ENCODE measurements around the gene LRP1B.

Gene LRP1B

DNA sequence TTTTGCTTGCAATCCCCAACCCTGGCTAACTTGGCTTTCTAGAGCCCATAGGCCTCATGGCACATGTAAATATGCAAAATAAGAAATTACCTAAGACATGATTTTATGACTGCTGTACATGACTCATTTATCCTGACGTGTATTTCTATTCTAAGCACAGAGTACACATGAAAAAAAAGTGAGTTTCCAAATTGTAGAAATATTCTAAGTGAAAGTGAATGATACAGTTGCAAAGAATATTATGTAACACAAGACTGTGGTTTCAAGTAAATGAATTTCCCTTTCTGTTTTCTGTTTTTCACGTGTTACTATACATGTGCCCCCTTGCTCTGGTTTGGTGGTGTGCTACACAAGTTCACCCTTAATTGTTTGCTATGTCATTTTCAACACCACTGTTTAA is 162.4 kb downstream of the LRP1B start:
- ChIA-PET POLR2A (no interaction called here), CTCF (no interaction called here)
- TF ChIP-seq CTCF (IDR thresholded peaks at IDR 0.05; ENCODE audit: control extremely low read depth, extremely low read depth, low read depth, missing control alignments): no peak
- no peak for DNase-seq (ENCODE audit: extremely low spot score)

GRCh38 chr2:141967980-141968379 is 162.8 kb downstream of the LRP1B start:
- TF ChIP-seq CTCF (IDR thresholded peaks at IDR 0.05; ENCODE audit: control extremely low read depth, extremely low read depth, low read depth, missing control alignments): no peak
- DNase-seq (ENCODE audit: extremely low spot score): no peak
- ChIA-PET POLR2A (no interaction called here), CTCF (no interaction called here)

DNA sequence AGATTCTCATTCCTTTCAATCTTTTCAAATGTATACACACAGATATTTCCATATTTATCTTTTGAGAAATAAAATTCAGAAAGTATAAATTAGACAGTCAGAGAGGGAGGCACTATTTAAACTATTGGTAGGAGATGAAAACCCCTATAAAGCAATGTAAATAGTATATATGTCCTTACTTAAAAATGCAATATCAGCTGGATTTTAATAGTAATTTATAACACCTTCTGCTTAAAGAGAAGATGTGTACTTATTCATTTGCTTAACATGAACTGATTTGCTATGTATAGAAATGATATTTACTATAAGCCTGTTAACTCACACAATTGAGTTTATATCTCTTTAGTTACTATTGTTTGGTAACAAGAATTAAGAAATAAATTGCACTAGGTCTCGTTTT is 163.3 kb downstream of the LRP1B start:
- TF ChIP-seq CTCF (IDR thresholded peaks at IDR 0.05; ENCODE audit: control extremely low read depth, extremely low read depth, low read depth, missing control alignments): no peak
- no peak for DNase-seq (ENCODE audit: extremely low spot score)
- CTCF ChIA-PET: no interaction called here
- POLR2A ChIA-PET: no interaction called here

- no peak for DNase-seq (ENCODE audit: extremely low spot score)
- no peak for TF ChIP-seq CTCF (IDR thresholded peaks at IDR 0.05; ENCODE audit: control extremely low read depth, extremely low read depth, low read depth, missing control alignments)
- ChIA-PET CTCF (interaction anchor here (1.2 kb wide), 1 partner anchor 11 kb away, joined by 3 read pairs; no protein-coding TSS in a partner anchor), POLR2A (no interaction called here)
These were observed 170.9 kb downstream of the LRP1B start for GRCh38 chr2:141959941-141960340.

GRCh38 chr2:141959016-141959415 is 171.8 kb downstream of the LRP1B start:
- ChIA-PET POLR2A (no interaction called here), CTCF (interaction anchor here (1.1 to 2.0 kb wide), 3 partner anchors 12 to 31 kb away, joined by 3 to 5 read pairs (median 3); no protein-coding TSS in a partner anchor)
- no peak for TF ChIP-seq CTCF (IDR thresholded peaks at IDR 0.05; ENCODE audit: control extremely low read depth, extremely low read depth, low read depth, missing control alignments)
- DNase-seq (ENCODE audit: extremely low spot score): no peak

- ChIA-PET POLR2A (no interaction called here), CTCF (interaction anchor here (1.1 to 2.0 kb wide), 4 partner anchors 13 to 32 kb away, joined by 3 to 5 read pairs (median 3); no protein-coding TSS in a partner anchor)
- no peak for DNase-seq (ENCODE audit: extremely low spot score)
- no peak for TF ChIP-seq CTCF (IDR thresholded peaks at IDR 0.05; ENCODE audit: control extremely low read depth, extremely low read depth, low read depth, missing control alignments)
These were observed 172.9 kb downstream of the LRP1B start for GRCh38 chr2:141957827-141958450.

Measured in GM10248 (cell line).